GM21360 (cell line): ENCODE results near the gene MAD1L1.

Experiments used
- ATAC-seq: cut with Tn5 transposase; IDR thresholded peaks from one replicate; pipeline ENCODE4 v1.9.1; 2021; ENCODE audit warnings: mild to moderate bottlenecking, moderate library complexity; ENCODE audit not compliant: unreplicated experiment

The MAD1L1 gene

GRCh38 chr7:2120251-2120660, 112.5 kb downstream of the MAD1L1 start:
- ATAC-seq = no peak

GRCh38 chr7:2118630-2119190, 114.0 kb downstream of the MAD1L1 start:
- ATAC-seq = no peak

GRCh38 chr7:2118056-2118455, 114.7 kb downstream of the MAD1L1 start:
- ATAC-seq = no peak

DNA sequence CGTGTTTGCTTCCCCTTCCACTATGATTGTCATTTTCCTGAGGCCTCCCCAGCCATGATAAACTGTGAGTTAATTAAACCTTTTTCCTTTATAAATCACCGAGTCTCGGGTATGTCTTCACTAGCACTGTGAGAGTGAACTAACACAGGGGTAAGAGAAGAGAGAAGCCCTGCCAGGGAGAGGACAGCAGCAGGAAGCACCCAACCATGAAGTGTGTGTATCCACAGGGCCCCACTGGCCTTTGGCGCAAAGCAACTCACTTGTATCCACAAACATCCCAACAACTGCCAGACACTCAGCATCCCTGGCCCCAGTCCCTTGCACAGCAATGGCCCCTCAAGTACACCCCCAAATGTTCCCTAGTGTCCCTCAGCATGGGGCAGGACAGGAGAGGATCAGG, 115.1 kb downstream of the MAD1L1 start:
- no peak for ATAC-seq

- ATAC-seq = no peak
Observed at GRCh38 chr7:2116989-2117591, 115.7 kb downstream of the MAD1L1 start.

DNA sequence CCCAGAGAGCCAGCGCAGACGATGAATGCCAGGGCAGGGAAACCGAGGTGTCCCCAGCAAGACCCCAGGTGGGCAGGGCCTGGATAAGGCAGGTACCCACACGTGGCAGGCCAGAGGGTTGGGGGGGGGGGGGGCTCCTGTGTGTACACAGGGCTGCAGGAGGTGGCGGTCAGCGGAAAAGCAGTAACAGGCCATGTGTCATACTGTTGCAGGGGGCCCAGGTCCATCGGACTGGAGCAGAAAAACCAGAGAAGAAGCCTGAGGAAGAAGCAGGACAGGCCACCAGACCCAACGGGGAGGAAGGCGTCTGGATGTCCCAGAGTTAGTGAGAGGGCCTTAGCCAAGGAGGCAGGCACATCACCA, 116.3 kb downstream of the MAD1L1 start:
- no peak for ATAC-seq

- no peak for ATAC-seq
Observed at GRCh38 chr7:2115760-2116447, 116.8 kb downstream of the MAD1L1 start.

DNA sequence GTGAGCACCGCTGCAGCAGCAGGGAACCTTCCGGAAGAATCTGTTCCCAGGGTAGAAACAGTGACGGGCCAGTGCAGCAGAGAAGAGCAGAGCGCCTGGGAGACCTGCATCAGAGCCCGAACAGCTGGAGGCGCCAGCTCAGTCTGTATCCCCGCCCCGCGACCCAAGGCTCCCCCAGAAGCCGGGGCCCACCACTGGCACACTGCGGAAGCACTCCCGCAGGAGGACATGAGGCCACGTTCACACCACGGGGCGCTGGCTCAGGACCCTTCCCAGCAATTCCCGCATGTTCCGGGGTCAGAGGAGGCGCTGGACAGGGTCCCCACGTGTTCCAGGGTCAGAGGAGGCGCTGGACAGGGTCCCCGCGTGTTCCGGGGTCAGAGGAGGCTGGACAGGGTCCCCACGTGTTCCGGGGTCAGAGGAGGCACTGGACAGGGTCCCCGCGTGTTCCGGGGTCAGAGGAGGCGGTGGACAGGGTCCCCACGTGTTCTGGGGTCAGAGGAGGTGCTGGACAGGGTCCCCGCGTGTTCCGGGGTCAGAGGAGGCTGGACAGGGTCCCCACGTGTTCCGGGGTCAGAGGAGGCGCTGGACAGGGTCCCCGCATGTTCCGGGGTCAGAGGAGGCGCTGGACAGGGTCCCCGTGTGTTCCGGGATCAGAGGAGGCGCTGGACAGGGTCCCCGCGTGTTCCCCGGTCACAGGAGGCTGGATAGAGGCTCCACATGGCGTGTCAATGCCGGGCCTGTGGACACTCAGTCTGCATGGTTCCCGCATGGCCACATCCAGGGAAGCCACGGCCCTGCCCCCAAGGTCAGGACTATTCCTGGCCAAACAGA, 117.6 kb downstream of the MAD1L1 start:
- ATAC-seq = no peak

- no peak for ATAC-seq
Observed at GRCh38 chr7:2114052-2114451, 118.7 kb downstream of the MAD1L1 start.

GRCh38 chr7:2112261-2113198, 120.2 kb downstream of the MAD1L1 start:
- no peak for ATAC-seq

DNA sequence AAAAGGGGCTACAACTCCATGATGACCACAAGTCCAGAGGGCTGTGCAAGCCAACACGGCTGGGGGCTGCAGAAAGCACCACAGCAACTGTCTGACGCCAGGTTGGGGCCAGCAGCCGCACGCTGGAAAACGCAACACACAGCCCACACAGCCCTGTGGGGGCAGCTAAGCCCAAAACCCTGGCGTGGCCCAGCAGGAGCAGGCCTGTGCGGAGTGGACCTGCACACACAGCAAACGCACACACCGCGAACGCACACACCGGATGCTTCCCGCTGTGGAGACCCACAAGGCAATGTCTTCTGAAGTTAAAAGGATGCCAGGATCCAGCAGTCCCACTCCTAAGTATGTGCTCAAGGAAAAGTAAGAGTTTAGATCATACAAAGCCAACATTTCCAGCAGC, 121.2 kb downstream of the MAD1L1 start:
- ATAC-seq = no peak

DNA sequence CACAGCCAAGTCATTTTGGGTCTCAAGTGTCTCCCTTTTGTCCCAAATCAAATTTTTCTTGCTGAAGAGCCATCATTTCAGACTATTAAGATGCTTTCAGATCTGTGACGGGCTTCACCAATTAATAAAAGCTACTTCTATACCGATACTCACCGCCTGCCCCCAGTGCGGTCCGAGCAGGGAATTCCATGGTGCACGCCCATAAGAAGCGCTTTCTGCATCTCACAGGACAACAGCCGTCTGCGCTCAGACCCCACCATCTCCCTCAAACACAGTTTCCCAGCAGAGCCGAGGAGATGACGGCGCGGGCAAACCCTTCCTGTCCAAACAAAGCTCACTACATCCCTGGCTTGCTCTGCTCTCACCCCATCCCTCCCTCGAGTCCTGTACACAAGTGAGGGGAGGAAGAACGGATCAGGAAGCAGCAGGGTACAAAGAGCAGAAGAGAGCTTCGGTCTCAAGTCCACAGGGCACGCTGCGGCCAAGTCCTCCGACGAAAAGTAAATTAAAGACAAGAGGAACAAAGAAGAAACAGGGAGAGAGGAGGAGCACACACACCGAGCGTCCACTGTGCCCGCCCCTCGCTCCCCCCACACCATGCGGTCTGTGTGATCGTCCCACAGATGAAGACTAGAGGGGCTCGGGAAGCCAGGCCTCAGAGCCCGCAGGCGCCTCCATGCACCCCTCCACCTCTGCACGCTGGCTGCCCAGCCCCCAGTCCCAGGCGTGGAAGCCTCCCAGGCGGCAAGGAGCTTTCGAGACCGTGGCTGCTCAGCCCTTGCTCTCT, 121.9 kb downstream of the MAD1L1 start:
- no peak for ATAC-seq

DNA sequence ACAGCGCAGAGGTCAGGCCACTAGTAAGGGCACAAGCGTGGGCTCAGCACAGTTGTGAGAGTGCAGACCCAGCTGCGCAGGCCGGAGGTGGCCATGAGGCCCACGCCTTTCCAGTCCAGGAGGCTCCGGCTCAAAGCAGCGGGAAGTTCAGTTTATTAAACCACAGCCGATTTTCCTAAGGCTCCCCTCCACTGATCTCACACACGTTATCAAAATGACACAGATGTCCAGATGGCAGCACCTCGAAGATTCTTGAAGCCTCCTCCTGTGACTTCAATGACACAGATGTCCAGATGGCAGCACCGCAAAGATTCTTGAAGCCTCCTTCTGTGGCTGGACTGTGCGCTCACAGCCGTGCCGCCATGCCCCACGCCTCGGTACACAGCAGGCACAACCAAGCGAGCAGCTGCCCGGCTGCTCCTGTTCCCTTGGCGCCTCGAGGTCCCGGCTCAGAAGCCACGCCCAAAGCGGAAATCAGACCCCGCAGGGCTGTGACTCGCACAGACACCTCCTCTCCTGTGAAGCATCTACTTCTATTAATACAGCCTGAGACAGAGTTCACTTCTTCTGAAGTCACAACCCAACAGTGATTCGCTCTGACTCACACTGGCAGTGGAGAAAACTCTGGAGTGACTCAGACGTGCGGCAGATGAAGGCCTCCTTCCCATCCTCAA, 122.7 kb downstream of the MAD1L1 start:
- no peak for ATAC-seq

- ATAC-seq = no peak
Observed at GRCh38 chr7:2109251-2109872, 123.4 kb downstream of the MAD1L1 start.

DNA sequence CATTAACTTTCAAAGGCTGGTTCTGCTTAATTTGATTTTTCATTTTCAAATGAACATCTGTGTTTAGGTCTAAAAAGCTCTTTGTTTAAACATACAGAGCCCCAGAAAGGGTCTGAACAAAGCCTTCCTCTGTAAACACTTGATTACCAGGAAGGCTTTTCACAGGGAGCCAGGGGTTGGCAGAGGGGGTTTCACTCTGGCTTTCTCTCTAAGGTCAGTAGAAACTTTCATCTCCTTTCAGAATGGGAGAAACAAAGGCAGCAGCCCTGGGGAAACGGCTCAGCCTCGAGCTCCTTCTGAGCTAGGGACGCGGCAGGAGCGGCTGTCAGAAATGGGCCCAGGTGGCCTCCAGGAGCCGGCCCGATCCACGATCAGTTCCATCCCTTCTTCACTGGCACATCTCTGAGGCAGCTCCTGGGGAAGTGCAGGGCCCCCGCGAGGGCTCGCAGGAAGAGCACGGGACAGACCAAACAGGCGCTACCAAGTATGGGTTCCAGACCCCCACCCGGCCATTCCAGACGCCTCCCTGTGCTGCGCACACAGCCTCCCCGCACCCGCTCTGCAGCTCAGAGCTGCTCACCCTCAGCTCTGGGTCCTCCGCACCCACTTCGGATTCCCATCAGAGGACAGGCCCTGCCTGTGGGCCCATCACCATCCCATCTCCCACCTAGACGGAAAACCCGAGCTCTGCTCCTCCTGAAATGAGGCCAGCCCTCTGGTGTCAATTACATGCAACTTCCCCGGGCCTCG, 124.1 kb downstream of the MAD1L1 start:
- ATAC-seq = no peak

- ATAC-seq = no peak
Observed at GRCh38 chr7:2108071-2108455, 124.7 kb downstream of the MAD1L1 start.

DNA sequence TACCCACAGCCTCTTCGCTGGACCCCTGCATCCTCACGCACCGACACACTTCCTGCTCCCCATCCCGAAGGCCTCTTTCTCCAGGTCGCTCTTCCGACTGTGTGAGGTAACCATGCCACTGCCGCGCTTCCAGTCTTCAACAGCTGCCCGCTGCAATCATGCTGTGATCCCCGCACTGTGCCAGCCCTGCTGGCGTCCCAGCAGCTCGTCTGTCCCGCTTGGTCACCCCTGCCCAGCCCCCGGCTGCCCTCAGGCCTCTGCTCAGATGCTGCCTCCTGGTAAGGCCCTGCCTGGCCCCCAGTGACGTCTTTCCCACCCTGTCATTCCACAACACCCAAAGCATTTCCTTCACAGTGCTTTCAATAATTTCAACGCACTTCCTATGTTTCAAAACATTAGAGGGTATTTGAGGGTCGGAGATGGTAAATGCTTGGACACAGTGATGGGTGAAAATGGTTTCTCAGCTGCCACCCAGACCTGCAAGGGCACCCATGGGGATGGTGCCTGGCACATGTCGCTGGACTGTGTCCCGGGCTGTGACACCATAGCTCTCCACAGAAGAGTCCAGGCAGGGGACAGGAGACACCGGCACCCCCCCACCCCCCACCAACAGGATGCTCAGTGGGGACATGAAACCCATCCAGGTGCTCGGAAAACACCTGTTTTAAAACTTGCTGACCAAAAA, 125.2 kb downstream of the MAD1L1 start:
- ATAC-seq = no peak

- no peak for ATAC-seq
Observed at GRCh38 chr7:2106924-2107323, 125.8 kb downstream of the MAD1L1 start.
